Ishikawa (cell line): Measurements from ENCODE around the gene CLASP1.

Experiments
- EGR1 ChIP-seq: IDR thresholded peaks from 2 replicates; pipeline ENCODE4 v1.6.1; 2012
- EP300 ChIP-seq: IDR thresholded peaks from 2 replicates; pipeline ENCODE4 v1.6.1; 2012; ENCODE audit warnings: borderline replicate concordance

- TF ChIP-seq EP300 (no peak), EGR1 (no peak)
Observed at GRCh38 chr2:121316986-121317385, 332.3 kb downstream of the CLASP1 start.
